OCI-LY1 (cell line): Measurements from ENCODE around the gene ATF6.

Experiments used
- EZH2 ChIP-seq: fragments of 200-600 bp; sonication (generic), shearing (Covaris generic); IDR thresholded peaks from 2 replicates; pipeline ENCODE4 v1.8.0; 2017; ENCODE audit warnings: borderline replicate concordance, mixed run types, mild to moderate bottlenecking, antibody characterized with exemption, low read length, moderate library complexity, mixed read lengths
- TF ChIP-seq, protein P1 (sequence below): fragments of 200-600 bp; sonication (generic), shearing (Covaris generic); IDR thresholded peaks from 2 replicates; pipeline ENCODE4 v1.5.1; 2017; ENCODE audit warnings: mild to moderate bottlenecking, antibody characterized with exemption, low read length, moderate library complexity, mixed read lengths

GRCh38 chr1:161726473-161727255 is 39.5 kb upstream of the ATF6 start:
- TF ChIP-seq, protein P1, sequence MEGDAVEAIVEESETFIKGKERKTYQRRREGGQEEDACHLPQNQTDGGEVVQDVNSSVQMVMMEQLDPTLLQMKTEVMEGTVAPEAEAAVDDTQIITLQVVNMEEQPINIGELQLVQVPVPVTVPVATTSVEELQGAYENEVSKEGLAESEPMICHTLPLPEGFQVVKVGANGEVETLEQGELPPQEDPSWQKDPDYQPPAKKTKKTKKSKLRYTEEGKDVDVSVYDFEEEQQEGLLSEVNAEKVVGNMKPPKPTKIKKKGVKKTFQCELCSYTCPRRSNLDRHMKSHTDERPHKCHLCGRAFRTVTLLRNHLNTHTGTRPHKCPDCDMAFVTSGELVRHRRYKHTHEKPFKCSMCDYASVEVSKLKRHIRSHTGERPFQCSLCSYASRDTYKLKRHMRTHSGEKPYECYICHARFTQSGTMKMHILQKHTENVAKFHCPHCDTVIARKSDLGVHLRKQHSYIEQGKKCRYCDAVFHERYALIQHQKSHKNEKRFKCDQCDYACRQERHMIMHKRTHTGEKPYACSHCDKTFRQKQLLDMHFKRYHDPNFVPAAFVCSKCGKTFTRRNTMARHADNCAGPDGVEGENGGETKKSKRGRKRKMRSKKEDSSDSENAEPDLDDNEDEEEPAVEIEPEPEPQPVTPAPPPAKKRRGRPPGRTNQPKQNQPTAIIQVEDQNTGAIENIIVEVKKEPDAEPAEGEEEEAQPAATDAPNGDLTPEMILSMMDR = no peak
- no peak for TF ChIP-seq EZH2
